B cell (primary cell): ENCODE data around the gene SLC50A1. TPM values are rescaled to one million over a fixed set of nuclear protein-coding genes. Genes with fewer than 3 reads are reported as not detected.
A peak's percentile ranks its signal among the peaks of the same experiment; 100 is the strongest.

Source experiments
- ATAC-seq: fragments of 200-7000 bp; cut with Tn5 transposase; one replicate; pipeline ENCODE4 v1.10.0; 2021; ENCODE audit warnings: low read depth, mild to moderate bottlenecking, moderate number of reproducible peaks, moderate library complexity
- CTCF ChIA-PET: fragments of 350-600 bp; sonication (Branson Sonifier 250); formaldehyde crosslinking; loops from one replicate; lab custom pipeline; 2021; ENCODE audit warnings: antibody characterized with exemption, inconsistent platforms; lab: Charles Lee
- POLR2A ChIA-PET: fragments of 350-600 bp; sonication (Branson Sonifier 250); formaldehyde crosslinking; loops from one replicate; lab custom pipeline; 2021; ENCODE audit warnings: antibody characterized with exemption; lab: Charles Lee
- DNase-seq: peaks from one replicate; pipeline ENCODE4 v3.0.0; 2013
- H2AFZ ChIP-seq: 2 replicates; pipeline ENCODE4 v1.6.1; 2012; ENCODE audit warnings: mild to moderate bottlenecking, low read depth, low read length; ENCODE audit not compliant: insufficient read depth, poor library complexity, severe bottlenecking
- H3K27ac ChIP-seq, 2 donors: 1 replicate in 1 of 2; 2 replicates in 1 of 2; pipeline ENCODE4 v1.5.1; 2012 to 2013; ENCODE audit warnings: low read length in 2 of 2, mild to moderate bottlenecking in 2 of 2, moderate library complexity in 1 of 2
- H3K27me3 ChIP-seq, 4 experiments: fragments of 200-600 bp in 1 of 4; sonication (generic) in 1 of 4; replicated peaks in 1 of 4; 1 replicate in 2 of 4; 2 replicates in 2 of 4; pipeline versions ENCODE4 v1.6.1 to v1.7.0; 2013 to 2016; ENCODE audit warnings: low read length in 3 of 4, mild to moderate bottlenecking in 2 of 4, mixed read lengths in 1 of 4, moderate library complexity in 1 of 4; ENCODE audit not compliant: insufficient read depth in 4 of 4, control insufficient read depth in 3 of 4; ENCODE audit errors: control extremely low read depth in 1 of 4
- H3K36me3 ChIP-seq, 2 experiments: replicated peaks in 1 of 2; 1 replicate in 1 of 2; 2 replicates in 1 of 2; pipeline versions ENCODE4 v1.6.1 to v1.7.1; 2013; ENCODE audit warnings: low read length in 1 of 2; ENCODE audit not compliant: insufficient read depth in 2 of 2, control insufficient read depth in 1 of 2; ENCODE audit errors: control extremely low read depth in 1 of 2, extremely low read depth in 1 of 2
- H3K4me1 ChIP-seq, 2 donors: fragments of 200-600 bp in 1 of 2; sonication (generic) in 1 of 2; 1 replicate in 1 of 2; 2 replicates in 1 of 2; pipeline versions ENCODE4 v1.5.1 to v1.6.1; 2013 to 2017; ENCODE audit warnings: low read length in 2 of 2; ENCODE audit not compliant: control insufficient read depth in 2 of 2, insufficient read depth in 2 of 2
- H3K4me2 ChIP-seq: replicated peaks from 2 replicates; pipeline ENCODE3; 2012; ENCODE audit warnings: mild to moderate bottlenecking, low read depth, low read length; ENCODE audit not compliant: poor library complexity, severe bottlenecking
- H3K4me3 ChIP-seq, 5 experiments: fragments of 200-600 bp in 1 of 5; sonication (generic) in 1 of 5; 1 replicate in 3 of 5; 2 replicates in 2 of 5; pipeline versions ENCODE4 v1.5.1 to v1.7.0; 2011 to 2016; ENCODE audit warnings: low read length in 4 of 5, mild to moderate bottlenecking in 4 of 5, low read depth in 2 of 5, control low read depth in 1 of 5, moderate library complexity in 1 of 5; ENCODE audit not compliant: insufficient read depth in 1 of 5; ENCODE audit errors: control extremely low read depth in 1 of 5, extremely low read depth in 1 of 5
- H3K79me2 ChIP-seq: fragments of 200-600 bp; sonication (generic); one replicate; pipeline ENCODE4 v1.6.0; 2016; ENCODE audit warnings: low read length; ENCODE audit not compliant: control insufficient read depth, insufficient read depth
- H3K9ac ChIP-seq: fragments of 200-600 bp; sonication (generic); 2 replicates; pipeline ENCODE4 v1.6.1; 2017; ENCODE audit warnings: mild to moderate bottlenecking, low read length, moderate library complexity
- H3K9me3 ChIP-seq, 3 donors: one replicate each; pipeline versions ENCODE4 v1.6.1 to v1.7.1; 2013; ENCODE audit warnings: low read length in 2 of 3; ENCODE audit not compliant: control insufficient read depth in 2 of 3, insufficient read depth in 1 of 3; ENCODE audit errors: control extremely low read depth in 1 of 3
- H4K20me1 ChIP-seq: 2 replicates; pipeline ENCODE4 v1.6.0; 2012; ENCODE audit warnings: mild to moderate bottlenecking, low read length; ENCODE audit not compliant: insufficient read depth, control insufficient read depth, poor library complexity, severe bottlenecking
- H3K27ac Mint-ChIP-seq: one replicate; pipeline ENCODE4 v1.8.0; 2021; ENCODE audit warnings: mixed read lengths
- H3K27me3 Mint-ChIP-seq: one replicate; pipeline ENCODE4 v1.8.0; 2021; ENCODE audit warnings: mixed read lengths
- H3K4me1 Mint-ChIP-seq: one replicate; pipeline ENCODE4 v1.8.0; 2021; ENCODE audit warnings: mixed read lengths
- H3K4me3 Mint-ChIP-seq: one replicate; pipeline ENCODE4 v1.8.0; 2021; ENCODE audit warnings: mixed read lengths
- H3K9me3 Mint-ChIP-seq: one replicate; pipeline ENCODE4 v1.8.0; 2022; ENCODE audit warnings: mixed read lengths; ENCODE audit not compliant: insufficient read depth
- EZH2 ChIP-seq: IDR thresholded peaks from 2 replicates; pipeline ENCODE4 v1.6.1; 2012; ENCODE audit warnings: borderline replicate concordance, low read depth, mild to moderate bottlenecking, moderate library complexity, low read length; ENCODE audit not compliant: insufficient read depth, poor library complexity, severe bottlenecking
- WGBS: methylation state at CpG from one replicate; pipeline ENCODE4 v1.1.5; 2013; ENCODE audit warnings: missing lambda C conversion rate; ENCODE audit not compliant: insufficient coverage; 5-methylcytosine and 5-hydroxymethylcytosine counted together
- intact Hi-C: fragments of 100-400 bp; cut with micrococcal nuclease; formaldehyde crosslinking; loops from one replicate; pipeline ENCODE4 v1.10.0; 2022
- polyA plus RNA-seq: library from polyadenylated mRNA; depleted of rRNA; stranded (reverse); fragments of >200 nt; gene quantifications from 2 replicates; pipeline ENCODE4 v1.2.3, GENCODE V29; 2012
- total RNA-seq, 2 donors: library from RNA; stranded (reverse); fragments of 120-200 nt in 1 of 2; gene quantifications; 1 replicate in 1 of 2; 2 replicates in 1 of 2; pipeline versions ENCODE4 v1.2.3 to v1.2.4, GENCODE V29; 2013 to 2022
- TF ChIP-seq, protein P1 (sequence below): fragments of 200-600 bp; IDR thresholded peaks from one replicate; pipeline ENCODE4 v1.8.0; 2022; ENCODE audit warnings: antibody characterized with exemption, mild to moderate bottlenecking

SLC50A1 gene
- total and polyA plus RNA-seq, 2 donors (not counting 1 experiment from before 2014, with no cell fraction given): 62.8 to 86.8 TPM

DNA sequence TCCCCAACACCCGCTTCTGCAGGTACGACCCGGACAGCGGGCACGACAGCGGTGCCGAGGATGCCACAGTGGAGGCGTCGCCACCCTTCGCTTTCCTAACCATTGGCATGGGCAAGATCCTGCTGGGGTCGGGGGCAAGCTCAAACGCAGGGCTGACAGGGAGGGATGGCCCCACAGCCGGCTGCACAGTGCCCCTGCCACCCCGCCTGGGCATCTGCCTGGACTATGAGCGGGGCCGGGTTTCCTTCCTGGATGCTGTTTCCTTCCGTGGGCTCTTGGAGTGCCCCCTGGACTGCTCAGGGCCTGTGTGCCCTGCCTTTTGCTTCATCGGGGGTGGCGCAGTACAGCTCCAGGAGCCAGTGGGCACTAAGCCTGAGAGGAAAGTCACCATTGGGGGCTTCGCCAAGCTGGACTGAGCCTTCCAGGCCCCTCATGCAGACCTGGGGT, 48.1 kb downstream of the SLC50A1 start:
- intact Hi-C loops: no loop called here
- no peaks in the 10 kb centered on the region for H3K9me3 ChIP-seq
- no peak overlapping the region for H3K27ac ChIP-seq
- no peak overlapping the region for H3K9ac ChIP-seq
- H3K4me1 ChIP-seq: peaks cover 18 to 31% of the 10 kb centered on the region in 2 donors
- DNase-seq: no peak
- Mint-ChIP-seq H3K4me1 (peaks cover 28% of the 10 kb centered on the region), H3K27me3 (no peaks in the 10 kb centered on the region), H3K9me3 (no peaks in the 10 kb centered on the region), H3K27ac (no peak overlapping the region), H3K4me3 (no peak overlapping the region)
- TF ChIP-seq EZH2: no peak
- TF ChIP-seq, protein P1, sequence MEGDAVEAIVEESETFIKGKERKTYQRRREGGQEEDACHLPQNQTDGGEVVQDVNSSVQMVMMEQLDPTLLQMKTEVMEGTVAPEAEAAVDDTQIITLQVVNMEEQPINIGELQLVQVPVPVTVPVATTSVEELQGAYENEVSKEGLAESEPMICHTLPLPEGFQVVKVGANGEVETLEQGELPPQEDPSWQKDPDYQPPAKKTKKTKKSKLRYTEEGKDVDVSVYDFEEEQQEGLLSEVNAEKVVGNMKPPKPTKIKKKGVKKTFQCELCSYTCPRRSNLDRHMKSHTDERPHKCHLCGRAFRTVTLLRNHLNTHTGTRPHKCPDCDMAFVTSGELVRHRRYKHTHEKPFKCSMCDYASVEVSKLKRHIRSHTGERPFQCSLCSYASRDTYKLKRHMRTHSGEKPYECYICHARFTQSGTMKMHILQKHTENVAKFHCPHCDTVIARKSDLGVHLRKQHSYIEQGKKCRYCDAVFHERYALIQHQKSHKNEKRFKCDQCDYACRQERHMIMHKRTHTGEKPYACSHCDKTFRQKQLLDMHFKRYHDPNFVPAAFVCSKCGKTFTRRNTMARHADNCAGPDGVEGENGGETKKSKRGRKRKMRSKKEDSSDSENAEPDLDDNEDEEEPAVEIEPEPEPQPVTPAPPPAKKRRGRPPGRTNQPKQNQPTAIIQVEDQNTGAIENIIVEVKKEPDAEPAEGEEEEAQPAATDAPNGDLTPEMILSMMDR: no peak
- ATAC-seq: no peak
- WGBS: 96% methylated on average over 20 of the region's 20 CpGs
- H3K79me2 ChIP-seq: no peaks in the 10 kb centered on the region
- H3K4me3 ChIP-seq: no peak overlapping the region
- H3K27me3 ChIP-seq: no peaks in the 10 kb centered on the region
- H4K20me1 ChIP-seq: no peaks in the 10 kb centered on the region
- ChIA-PET POLR2A (no interaction called here), CTCF (interaction anchor here (2.8 to 3.2 kb wide), 2 partner anchors 10 kb away, joined by 27 to 31 read pairs; partner anchors contain the start of genes KRTCAP2 and TRIM46)
- H3K4me2 ChIP-seq: peak overlapping the region; percentile 59
- no peaks in the 10 kb centered on the region for H3K36me3 ChIP-seq
- no peak overlapping the region for H2AFZ ChIP-seq

- intact Hi-C loops: no loop called here
- no peak overlapping the region for H3K27ac ChIP-seq
- H3K4me2 ChIP-seq: peak overlapping the region; percentile 59
These were observed 48.7 kb downstream of the SLC50A1 start for GRCh38 chr1:155184351-155184811.

More at GRCh38 chr1:155184351-155184811, 48.7 kb downstream of the SLC50A1 start:
- ChIA-PET POLR2A (interaction anchor here (0.6 to 1.9 kb wide), 5 partner anchors 10 to 48 kb away, joined by 3 to 11 read pairs (median 6); partner anchors contain the start of gene KRTCAP2), CTCF (interaction anchor here (1.5 to 3.2 kb wide), 5 partner anchors 10 to 100 kb away, joined by 4 to 31 read pairs (median 11); partner anchors contain the start of genes KRTCAP2, THBS3 and TRIM46)
- Mint-ChIP-seq H3K27me3 (no peaks in the 10 kb centered on the region), H3K4me1 (peaks cover 28% of the 10 kb centered on the region), H3K27ac (no peak overlapping the region), H3K9me3 (no peaks in the 10 kb centered on the region), H3K4me3 (no peak overlapping the region)
- H3K79me2 ChIP-seq: no peaks in the 10 kb centered on the region
- DNase-seq (no peak), ATAC-seq (no peak)
- no peak overlapping the region for H3K4me3 ChIP-seq
- no peak overlapping the region for H3K9ac ChIP-seq
- no peaks in the 10 kb centered on the region for H3K27me3 ChIP-seq
- H3K36me3 ChIP-seq: no peaks in the 10 kb centered on the region
- no peaks in the 10 kb centered on the region for H4K20me1 ChIP-seq
- no peaks in the 10 kb centered on the region for H3K9me3 ChIP-seq
- no peak overlapping the region for H2AFZ ChIP-seq
- 95% methylated on average over 4 of the region's 4 CpGs for WGBS
- TF ChIP-seq EZH2: no peak
- TF ChIP-seq, protein P1: no peak
- H3K4me1 ChIP-seq: peaks cover 18 to 31% of the 10 kb centered on the region in 2 donors
